Aorta (tissue), 5 donors: ENCODE measurements around the gene ODAM. TPM values are rescaled to one million over a fixed set of nuclear protein-coding genes. Genes with fewer than 3 reads are reported as not detected.

Experiments
- ATAC-seq: fragments of 200-7000 bp; cut with Tn5 transposase; one replicate; pipeline ENCODE4 v1.9.1; 2022; ENCODE audit warnings: moderate library complexity; ENCODE audit not compliant: low FRiP score
- DNase-seq, 2 donors: peaks; one replicate each; pipeline ENCODE4 v3.0.0-alpha.2; 2020
- H3K27ac ChIP-seq, 2 donors: one replicate each; pipeline ENCODE4 v1.5.1; 2013; ENCODE audit warnings: low read length in 2 of 2, mild to moderate bottlenecking in 2 of 2, moderate library complexity in 2 of 2, control low read depth in 1 of 2, inconsistent platforms in 1 of 2, low read depth in 1 of 2
- H3K27me3 ChIP-seq, 2 donors: one replicate each; pipeline ENCODE4 v1.6.1; 2013; ENCODE audit warnings: control low read depth in 1 of 2, low read length in 1 of 2, mild to moderate bottlenecking in 1 of 2, moderate library complexity in 1 of 2; ENCODE audit not compliant: insufficient read depth in 2 of 2, control insufficient read depth in 1 of 2
- H3K36me3 ChIP-seq, 2 donors: one replicate each; pipeline ENCODE4 v1.6.1; 2013; ENCODE audit warnings: control low read depth in 1 of 2, low read length in 1 of 2, mild to moderate bottlenecking in 1 of 2; ENCODE audit not compliant: insufficient read depth in 2 of 2, control insufficient read depth in 1 of 2
- H3K4me1 ChIP-seq, 2 donors: one replicate each; pipeline ENCODE4 v1.6.1; 2013; ENCODE audit warnings: low read length in 2 of 2, control low read depth in 1 of 2, mild to moderate bottlenecking in 1 of 2, moderate library complexity in 1 of 2; ENCODE audit not compliant: insufficient read depth in 2 of 2, control insufficient read depth in 1 of 2
- H3K4me3 ChIP-seq, 2 donors: one replicate each; pipeline ENCODE4 v1.5.1; 2013; ENCODE audit warnings: low read length in 2 of 2, control low read depth in 1 of 2, mild to moderate bottlenecking in 1 of 2
- H3K9me3 ChIP-seq: one replicate; pipeline ENCODE4 v1.6.1; 2013; ENCODE audit warnings: mild to moderate bottlenecking, low read length; ENCODE audit not compliant: control insufficient read depth
- WGBS, 2 donors: extraction: QIAGEN DNeasy Blood & Tissue Kit; methylation state at CpG; one replicate each; pipeline ENCODE4 v1.1.7; 2013; 5-methylcytosine and 5-hydroxymethylcytosine counted together
- intact Hi-C, 2 donors: fragments of 100-400 bp; cut with DNase I; formaldehyde crosslinking; loops; one replicate each; pipeline versions ENCODE4 v1.14.2 to v1.15.0; 2022
- long read RNA-seq, 2 donors: library from polyadenylated mRNA; unstranded; transcript quantifications; one replicate each; pipeline ENCODE4 v2.0.0, GENCODE V29; 2020 to 2021
- polyA plus RNA-seq, 2 donors: library from polyadenylated mRNA; stranded (reverse); fragments of 200-250 nt; gene quantifications; one replicate each; pipeline ENCODE4 v1.2.3, GENCODE V29; 2013
- total RNA-seq, 2 donors: library from RNA; stranded (reverse); fragmentation: NEBNext Ultra II Directional; extraction: Animal tissue kit (Norgen Biotek cat#: 25700); gene quantifications; one replicate each; pipeline ENCODE4 v1.2.1, GENCODE V29; 2021
- donor health status: healthy with polysubstance abuse.
- donor health status: Bipolar disorder and iron deficiency.
- donor health status: DM: no; HTN: no; CAD: no.
- donor health status: DM: no; HTN: no; CAD: no.
- donor health status: DM: yes; HTN: yes; CAD: no.

The ODAM gene
- total RNA-seq (not detected), polyA plus RNA-seq (not detected)
- long read RNA-seq, donor 1, result 0 reads
- long read RNA-seq, donor 2, result 0 reads

- ATAC-seq (no peak), DNase-seq (no peak)
- H3K27me3 ChIP-seq, result no peaks in the 10 kb centered on the region
- intact Hi-C loops, result no loop called here
- 75 to 78% methylated on average over 1 of the region's 1 CpG for WGBS, 2 donors
- H3K27ac ChIP-seq, result no peak within 1 kb of the TSS
- no peaks in the 10 kb centered on the region for H3K9me3 ChIP-seq
- no peak within 1 kb of the TSS for H3K4me3 ChIP-seq
- H3K4me1 ChIP-seq, result no peaks in the 10 kb centered on the region
- no peaks in the 10 kb centered on the region for H3K36me3 ChIP-seq
Measured at GRCh38 chr4:70195425-70195824, at the start of gene ODAM. Gene ODAM, plus strand, starts transcription at chr4:70195725. Its CDS starts 819 bp downstream, at chr4:70196544.

- 46 to 50% methylated on average over 3 of the region's 3 CpGs for WGBS, 2 donors
- DNase-seq (no peak), ATAC-seq (no peak)
- Histone ChIP-seq H3K4me1 (no peaks in the 10 kb centered on the region), H3K4me3 (no peak overlapping the region), H3K27ac (no peak overlapping the region), H3K27me3 (no peaks in the 10 kb centered on the region), H3K9me3 (no peaks in the 10 kb centered on the region), H3K36me3 (no peaks in the 10 kb centered on the region)
- intact Hi-C loops, result no loop called here
Measured at GRCh38 chr4:70151271-70151670, 44.3 kb upstream of the ODAM start.

- no peak overlapping the region for H3K27ac ChIP-seq
- WGBS, 2 donors, result 85 to 86% methylated on average over 2 of the region's 2 CpGs
- H3K4me3 ChIP-seq, result no peak overlapping the region
- no peak for DNase-seq
- intact Hi-C loops, result no loop called here
- no peaks in the 10 kb centered on the region for H3K4me1 ChIP-seq
- no peaks in the 10 kb centered on the region for H3K27me3 ChIP-seq
- ATAC-seq, result no peak
- H3K36me3 ChIP-seq, result no peaks in the 10 kb centered on the region
- no peaks in the 10 kb centered on the region for H3K9me3 ChIP-seq
Measured at GRCh38 chr4:70152088-70152487, 43.4 kb upstream of the ODAM start.

- H3K27me3 ChIP-seq, result no peaks in the 10 kb centered on the region
- no peaks in the 10 kb centered on the region for H3K36me3 ChIP-seq
- WGBS, 2 donors, result 75 to 77% methylated on average over 3 of the region's 3 CpGs
- no peak for DNase-seq
- H3K4me1 ChIP-seq, result no peaks in the 10 kb centered on the region
- ATAC-seq, result no peak
- no peaks in the 10 kb centered on the region for H3K9me3 ChIP-seq
- H3K27ac ChIP-seq, result no peak within 1 kb of the TSS
- intact Hi-C loops, result no loop called here
- no peak within 1 kb of the TSS for H3K4me3 ChIP-seq
Measured at GRCh38 chr4:70153937-70154336, 41.6 kb upstream of the ODAM start, which contains the start of gene PRR27. Gene PRR27, plus strand, starts transcription at chr4:70154237. Its CDS starts 139 bp downstream, at chr4:70154376.

GRCh38 chr4:70158576-70158975 is 36.9 kb upstream of the ODAM start:
- Histone ChIP-seq H3K9me3 (no peaks in the 10 kb centered on the region), H3K4me3 (no peak overlapping the region), H3K27me3 (no peaks in the 10 kb centered on the region), H3K36me3 (no peaks in the 10 kb centered on the region), H3K27ac (no peak overlapping the region), H3K4me1 (no peaks in the 10 kb centered on the region)
- DNase-seq (peak in 1 of 2 donors; percentile 55), ATAC-seq (no peak)
- intact Hi-C loops, result no loop called here
- 68 to 75% methylated on average over 2 of the region's 2 CpGs for WGBS, 2 donors

GRCh38 chr4:70177090-70177489 is 18.4 kb upstream of the ODAM start:
- Histone ChIP-seq H3K4me1 (no peaks in the 10 kb centered on the region), H3K27ac (no peak overlapping the region), H3K36me3 (no peaks in the 10 kb centered on the region), H3K4me3 (no peak overlapping the region), H3K27me3 (peaks cover 0 to 3% of the 10 kb centered on the region in 2 donors), H3K9me3 (peaks cover 4% of the 10 kb centered on the region)
- intact Hi-C loops, result no loop called here
- 68 to 74% methylated on average over 5 of the region's 5 CpGs for WGBS, 2 donors
- no peak for DNase-seq
- ATAC-seq, result no peak

- Histone ChIP-seq H3K9me3 (peaks cover 4% of the 10 kb centered on the region), H3K4me1 (no peaks in the 10 kb centered on the region), H3K27ac (no peak overlapping the region), H3K27me3 (peaks cover 0 to 3% of the 10 kb centered on the region in 2 donors), H3K36me3 (no peaks in the 10 kb centered on the region), H3K4me3 (no peak overlapping the region)
- DNase-seq (no peak), ATAC-seq (no peak)
- intact Hi-C loops, result no loop called here
- WGBS, 2 donors, result 74 to 77% methylated on average over 5 of the region's 5 CpGs
Measured at GRCh38 chr4:70178075-70178660, 17.4 kb upstream of the ODAM start.

GRCh38 chr4:70179811-70180210 is 15.7 kb upstream of the ODAM start:
- ATAC-seq, result no peak
- H3K27me3 ChIP-seq, result peaks cover 0 to 3% of the 10 kb centered on the region in 2 donors
- H3K36me3 ChIP-seq, result no peaks in the 10 kb centered on the region
- 73 to 80% methylated on average over 2 of the region's 2 CpGs for WGBS, 2 donors
- intact Hi-C loops, result no loop called here
- no peaks in the 10 kb centered on the region for H3K4me1 ChIP-seq
- H3K9me3 ChIP-seq, result peaks cover 4% of the 10 kb centered on the region
- no peak for DNase-seq
- no peak overlapping the region for H3K4me3 ChIP-seq
- no peak overlapping the region for H3K27ac ChIP-seq

- WGBS, 2 donors, result 71 to 79% methylated on average over 1 of the region's 1 CpG
- Histone ChIP-seq H3K36me3 (no peaks in the 10 kb centered on the region), H3K4me3 (no peak overlapping the region), H3K4me1 (no peaks in the 10 kb centered on the region), H3K27me3 (peaks cover 0 to 4% of the 10 kb centered on the region in 2 donors), H3K9me3 (peaks cover 4% of the 10 kb centered on the region), H3K27ac (no peak overlapping the region)
- no peak for ATAC-seq
- intact Hi-C loops, result no loop called here
- no peak for DNase-seq
Measured at GRCh38 chr4:70181864-70182263, 13.7 kb upstream of the ODAM start.
